OCI-LY3 (cell line): ENCODE data around the gene SUN5.

ENCODE experiments used
- CTCF ChIP-seq: fragments of 200-600, 300-600 bp; sonication (generic); IDR thresholded peaks from 2 replicates; pipeline ENCODE4 v1.5.1; 2014; ENCODE audit warnings: antibody characterized with exemption, low read length, low read depth
- EZH2phosphoT487 ChIP-seq: fragments of 200-600 bp; shearing (Covaris generic); IDR thresholded peaks from 2 replicates; pipeline ENCODE4 v1.6.1; 2018; ENCODE audit warnings: antibody characterized with exemption, mixed run types, low read depth

GRCh38 chr20:32984631-32985354 is 19.4 kb downstream of the SUN5 start:
- TF ChIP-seq CTCF (no peak), EZH2phosphoT487 (no peak)
